DOHH2 (cell line): Measurements from ENCODE around the gene DDA1.

ENCODE experiments used
- CTCF ChIP-seq: fragments of 200-600 bp; sonication (generic); IDR thresholded peaks from one replicate; pipeline ENCODE4 v1.5.1; 2014; ENCODE audit warnings: antibody characterized with exemption, mild to moderate bottlenecking, low read depth, low read length; ENCODE audit not compliant: poor library complexity, severe bottlenecking
- EZH2phosphoT487 ChIP-seq: fragments of 200-600 bp; sonication (generic); IDR thresholded peaks from 2 replicates; pipeline ENCODE4 v1.6.1; 2017; ENCODE audit warnings: borderline replicate concordance, mild to moderate bottlenecking, antibody characterized with exemption, low read length, moderate library complexity, mixed read lengths

DNA sequence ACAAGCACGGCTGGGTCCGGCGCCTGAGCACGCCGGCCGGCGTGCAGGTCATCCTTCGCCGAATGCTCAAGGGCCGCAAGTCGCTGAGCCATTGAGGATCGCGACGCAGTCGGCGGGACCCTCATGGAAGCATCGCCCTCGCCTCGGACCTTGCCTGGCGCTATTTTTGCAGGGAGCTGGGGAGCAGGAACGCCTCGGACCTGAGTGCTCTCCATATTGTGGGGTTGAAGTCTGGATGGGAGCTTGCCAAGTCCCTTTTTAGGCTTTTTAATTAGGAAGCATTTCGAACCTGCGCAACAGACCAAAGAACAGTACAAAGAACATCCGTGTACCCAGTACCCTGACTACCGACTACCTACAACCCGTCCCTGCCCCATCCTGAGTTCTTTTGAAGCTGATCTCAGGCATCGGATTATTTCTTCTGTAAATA, 3.1 kb upstream of the DDA1 start:
- TF ChIP-seq CTCF = no peak
- TF ChIP-seq EZH2phosphoT487 = no peak
